ENCODE results near the gene TMPRSS6. TPM values are rescaled to one million over a fixed set of nuclear protein-coding genes. Genes with fewer than 3 reads are reported as not detected.

The TMPRSS6 gene
- total and polyA plus RNA-seq, 2 donors (not counting 1 experiment from before 2014, with no cell fraction given), result 0.03 TPM; not detected in 1

DNA sequence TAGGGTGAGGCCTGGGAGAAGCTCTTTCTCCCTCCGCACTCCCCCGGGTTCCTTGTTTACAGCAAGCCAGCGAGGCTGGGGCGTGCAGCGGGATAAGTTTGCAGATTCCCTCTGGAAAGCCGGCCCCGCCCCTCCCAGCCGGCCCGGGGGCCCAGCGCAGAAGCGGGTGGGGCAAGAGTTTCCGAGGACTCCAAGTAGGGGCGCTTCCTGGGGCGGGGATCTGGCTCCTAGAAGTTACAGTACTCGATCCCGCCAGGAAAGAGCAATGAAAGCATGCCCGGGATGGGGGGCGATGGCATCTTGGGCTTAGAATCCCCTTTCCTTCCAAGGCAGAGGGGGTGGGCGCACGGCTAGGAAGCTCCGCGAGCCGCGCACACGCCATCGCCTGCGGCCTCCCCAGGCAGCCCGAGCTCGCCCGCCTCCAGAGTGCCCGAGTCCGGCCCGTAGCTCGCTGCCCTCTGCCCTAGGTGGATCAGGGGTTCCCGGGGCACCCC, 90.7 kb downstream of the TMPRSS6 start:
- Histone ChIP-seq H3K27me3 (replicated peaks in 1 of 4; ENCODE audit: control extremely low read depth in 1 of 4, control insufficient read depth in 3 of 4, insufficient read depth in 4 of 4, low read length in 3 of 4) (no peaks in the 10 kb centered on the region), H3K4me2 (replicated peaks; ENCODE audit: low read depth, low read length, poor library complexity, severe bottlenecking) (peak overlapping the region; percentile 93), H3K9me3 (ENCODE audit: control extremely low read depth in 1 of 3, control insufficient read depth in 2 of 3, insufficient read depth in 1 of 3, low read length in 2 of 3) (no peaks in the 10 kb centered on the region), H3K4me1 (ENCODE audit: control insufficient read depth in 2 of 2, insufficient read depth in 2 of 2, low read length in 2 of 2) (peaks cover 9 to 20% of the 10 kb centered on the region in 2 donors), H2AFZ (ENCODE audit: insufficient read depth, low read depth, low read length, poor library complexity, severe bottlenecking) (peak overlapping the region; percentile 92), H4K20me1 (ENCODE audit: control insufficient read depth, insufficient read depth, low read length, poor library complexity, severe bottlenecking) (no peaks in the 10 kb centered on the region), H3K27ac (ENCODE audit: low read length in 2 of 2) (no peak overlapping the region), H3K9ac (ENCODE audit: low read length) (peak overlapping the region; percentile 67), H3K4me3 (ENCODE audit: control extremely low read depth in 1 of 5, extremely low read depth in 1 of 5, insufficient read depth in 1 of 5, low read depth in 2 of 5, low read length in 4 of 5) (peak overlapping the region in 4 of 5 experiments; percentile 41 to 65 (median 54)), H3K79me2 (ENCODE audit: control insufficient read depth, insufficient read depth, low read length) (peaks cover 5% of the 10 kb centered on the region), H3K36me3 (replicated peaks in 1 of 2; ENCODE audit: control extremely low read depth in 1 of 2, control insufficient read depth in 1 of 2, extremely low read depth in 1 of 2, insufficient read depth in 2 of 2, low read length in 1 of 2) (no peaks in the 10 kb centered on the region)
- Mint-ChIP-seq H3K27ac (peak overlapping the region; percentile 26), H3K4me1 (peaks cover 20% of the 10 kb centered on the region), H3K4me3 (peak overlapping the region; percentile 83), H3K9me3 (ENCODE audit: insufficient read depth) (no peaks in the 10 kb centered on the region), H3K27me3 (no peaks in the 10 kb centered on the region)
- ChIA-PET POLR2A (interaction anchor here (0.6 kb wide), 1 partner anchor 657 kb away, joined by 3 read pairs; no protein-coding TSS in a partner anchor), CTCF (interaction anchor here (0.9 to 1.5 kb wide), 5 partner anchors 22 to 163 kb away, joined by 3 to 7 read pairs (median 4); partner anchors contain the start of gene KCTD17)
- 3% methylated on average over 35 of the region's 35 CpGs for WGBS (ENCODE audit: insufficient coverage)
- DNase-seq (no peak), ATAC-seq (ENCODE audit: low read depth) (peak; percentile 4)
- TF ChIP-seq, protein P1, sequence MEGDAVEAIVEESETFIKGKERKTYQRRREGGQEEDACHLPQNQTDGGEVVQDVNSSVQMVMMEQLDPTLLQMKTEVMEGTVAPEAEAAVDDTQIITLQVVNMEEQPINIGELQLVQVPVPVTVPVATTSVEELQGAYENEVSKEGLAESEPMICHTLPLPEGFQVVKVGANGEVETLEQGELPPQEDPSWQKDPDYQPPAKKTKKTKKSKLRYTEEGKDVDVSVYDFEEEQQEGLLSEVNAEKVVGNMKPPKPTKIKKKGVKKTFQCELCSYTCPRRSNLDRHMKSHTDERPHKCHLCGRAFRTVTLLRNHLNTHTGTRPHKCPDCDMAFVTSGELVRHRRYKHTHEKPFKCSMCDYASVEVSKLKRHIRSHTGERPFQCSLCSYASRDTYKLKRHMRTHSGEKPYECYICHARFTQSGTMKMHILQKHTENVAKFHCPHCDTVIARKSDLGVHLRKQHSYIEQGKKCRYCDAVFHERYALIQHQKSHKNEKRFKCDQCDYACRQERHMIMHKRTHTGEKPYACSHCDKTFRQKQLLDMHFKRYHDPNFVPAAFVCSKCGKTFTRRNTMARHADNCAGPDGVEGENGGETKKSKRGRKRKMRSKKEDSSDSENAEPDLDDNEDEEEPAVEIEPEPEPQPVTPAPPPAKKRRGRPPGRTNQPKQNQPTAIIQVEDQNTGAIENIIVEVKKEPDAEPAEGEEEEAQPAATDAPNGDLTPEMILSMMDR (IDR thresholded peaks at IDR 0.05), result no peak
- TF ChIP-seq EZH2 (IDR thresholded peaks at IDR 0.05; ENCODE audit: borderline replicate concordance, insufficient read depth, low read depth, low read length, poor library complexity, severe bottlenecking), result no peak
- intact Hi-C loops (cut with micrococcal nuclease), result loop anchor here (1.0 kb wide), 1 partner anchor 42 kb away; no protein-coding TSS in a partner anchor

DNA sequence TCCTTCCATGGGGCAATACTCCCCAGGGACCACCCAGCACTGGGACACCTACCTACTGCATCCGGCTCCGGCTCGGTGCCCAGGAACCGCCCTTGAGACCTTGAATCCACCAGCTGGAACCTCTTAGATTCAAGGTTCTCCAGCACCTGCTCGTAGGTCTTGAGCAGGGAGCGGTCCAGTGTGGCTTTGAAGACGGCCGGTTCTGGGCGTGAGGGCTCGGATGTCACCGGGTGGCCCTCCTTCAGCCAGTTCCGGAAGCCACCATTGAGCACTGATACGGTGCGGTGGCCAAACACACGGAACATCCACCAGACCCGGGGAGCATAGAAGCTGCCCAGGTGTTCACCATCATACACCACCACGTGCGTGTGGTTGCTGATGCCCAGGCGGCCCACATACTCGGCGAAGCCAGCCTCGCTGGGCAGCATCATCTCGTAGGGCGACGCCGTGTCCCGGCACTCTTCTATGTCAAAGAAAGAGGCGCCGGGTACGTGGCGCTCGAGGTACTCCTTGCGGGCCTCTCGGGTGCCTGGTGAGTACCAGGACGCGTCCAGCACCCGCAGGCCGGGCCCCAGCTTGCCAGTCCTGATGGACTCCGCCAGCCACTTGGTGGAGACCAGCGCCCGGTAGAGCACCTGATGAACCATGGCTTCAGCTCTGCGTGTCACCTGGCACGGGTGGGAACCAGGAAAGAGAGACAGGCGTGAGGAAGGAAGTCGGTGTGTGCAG, 91.3 kb downstream of the TMPRSS6 start:
- DNase-seq (no peak), ATAC-seq (ENCODE audit: low read depth) (no peak)
- Mint-ChIP-seq H3K4me1 (peaks cover 20% of the 10 kb centered on the region), H3K9me3 (ENCODE audit: insufficient read depth) (no peaks in the 10 kb centered on the region), H3K27me3 (no peaks in the 10 kb centered on the region), H3K4me3 (peak overlapping the region; percentile 83), H3K27ac (peak overlapping the region; percentile 26)
- ChIA-PET CTCF (interaction anchor here (0.9 to 1.5 kb wide), 4 partner anchors 23 to 162 kb away, joined by 4 to 7 read pairs (median 5); partner anchors contain the start of gene KCTD17), POLR2A (interaction anchor here (0.6 kb wide), 1 partner anchor 658 kb away, joined by 3 read pairs; no protein-coding TSS in a partner anchor)
- TF ChIP-seq EZH2 (IDR thresholded peaks at IDR 0.05; ENCODE audit: borderline replicate concordance, insufficient read depth, low read depth, low read length, poor library complexity, severe bottlenecking), result no peak
- TF ChIP-seq, protein P1 (IDR thresholded peaks at IDR 0.05), result no peak
- Histone ChIP-seq H3K27ac (ENCODE audit: low read length in 2 of 2) (no peak overlapping the region), H3K9me3 (ENCODE audit: control extremely low read depth in 1 of 3, control insufficient read depth in 2 of 3, insufficient read depth in 1 of 3, low read length in 2 of 3) (no peaks in the 10 kb centered on the region), H3K79me2 (ENCODE audit: control insufficient read depth, insufficient read depth, low read length) (peaks cover 5% of the 10 kb centered on the region), H3K27me3 (replicated peaks in 1 of 4; ENCODE audit: control extremely low read depth in 1 of 4, control insufficient read depth in 3 of 4, insufficient read depth in 4 of 4, low read length in 3 of 4) (no peaks in the 10 kb centered on the region), H3K4me3 (ENCODE audit: control extremely low read depth in 1 of 5, extremely low read depth in 1 of 5, insufficient read depth in 1 of 5, low read depth in 2 of 5, low read length in 4 of 5) (no peak overlapping the region), H4K20me1 (ENCODE audit: control insufficient read depth, insufficient read depth, low read length, poor library complexity, severe bottlenecking) (no peaks in the 10 kb centered on the region), H3K4me1 (ENCODE audit: control insufficient read depth in 2 of 2, insufficient read depth in 2 of 2, low read length in 2 of 2) (peaks cover 9 to 20% of the 10 kb centered on the region in 2 donors), H3K4me2 (replicated peaks; ENCODE audit: low read depth, low read length, poor library complexity, severe bottlenecking) (peak overlapping the region; percentile 93), H3K36me3 (replicated peaks in 1 of 2; ENCODE audit: control extremely low read depth in 1 of 2, control insufficient read depth in 1 of 2, extremely low read depth in 1 of 2, insufficient read depth in 2 of 2, low read length in 1 of 2) (no peaks in the 10 kb centered on the region), H2AFZ (ENCODE audit: insufficient read depth, low read depth, low read length, poor library complexity, severe bottlenecking) (peak overlapping the region; percentile 92), H3K9ac (ENCODE audit: low read length) (no peak overlapping the region)
- intact Hi-C loops (cut with micrococcal nuclease), result no loop called here
- WGBS (ENCODE audit: insufficient coverage), result 89% methylated on average over 45 of the region's 45 CpGs
